Osteoblast (primary cell): ENCODE results near the gene YKT6. TPM values are rescaled to one million over a fixed set of nuclear protein-coding genes. Genes with fewer than 3 reads are reported as not detected.

Experiments used
- DNase-seq: peaks from one replicate; pipeline ENCODE4 v3.0.0; 2011; ENCODE audit warnings: low spot score, mixed read lengths; ENCODE audit not compliant: insufficient read length; ENCODE audit errors: missing footprints
- H2AFZ ChIP-seq: 2 replicates; pipeline ENCODE4 v1.6.0; 2011; ENCODE audit warnings: mild to moderate bottlenecking, low read length
- H3K27ac ChIP-seq: 2 replicates; pipeline ENCODE4 v1.5.1; 2011; ENCODE audit warnings: mild to moderate bottlenecking, low read depth, low read length, moderate library complexity
- H3K27me3 ChIP-seq: 2 replicates; pipeline ENCODE4 v1.6.0; 2012; ENCODE audit warnings: mild to moderate bottlenecking, control low read depth, inconsistent platforms, low read length, moderate library complexity; ENCODE audit not compliant: insufficient read depth
- H3K36me3 ChIP-seq: 2 replicates; pipeline ENCODE4 v1.5.1; 2011; ENCODE audit warnings: mild to moderate bottlenecking, low read length, control low read depth, moderate library complexity; ENCODE audit not compliant: insufficient read depth
- H3K4me1 ChIP-seq: 2 replicates; pipeline ENCODE4 v1.5.1; 2011; ENCODE audit warnings: mild to moderate bottlenecking, low read length, control low read depth, moderate library complexity; ENCODE audit not compliant: insufficient read depth
- H3K4me2 ChIP-seq: 2 replicates; pipeline ENCODE4 v1.6.0; 2011; ENCODE audit warnings: mild to moderate bottlenecking, low read length; ENCODE audit not compliant: insufficient read depth
- H3K4me3 ChIP-seq: fragments of 200-600 bp; sonication (generic); 3 replicates; pipeline ENCODE4 v1.5.1; 2012; ENCODE audit warnings: mild to moderate bottlenecking, low read length, inconsistent platforms; ENCODE audit not compliant: insufficient read depth
- H3K79me2 ChIP-seq: 2 replicates; pipeline ENCODE4 v1.6.0; 2012; ENCODE audit warnings: mild to moderate bottlenecking, low read length, control low read depth, inconsistent platforms; ENCODE audit not compliant: insufficient read depth
- H3K9me3 ChIP-seq: 2 replicates; pipeline ENCODE4 v1.5.1; 2011; ENCODE audit warnings: low read depth, low read length, control low read depth
- H4K20me1 ChIP-seq: 2 replicates; pipeline ENCODE4 v1.6.0; 2012; ENCODE audit warnings: mild to moderate bottlenecking, low read length, control low read depth; ENCODE audit not compliant: insufficient read depth
- CTCF ChIP-seq: IDR thresholded peaks from 2 replicates; pipeline ENCODE4 v1.5.1; 2011; ENCODE audit warnings: mild to moderate bottlenecking, low read depth, low read length, moderate library complexity; ENCODE audit errors: extremely low read depth
- total RNA-seq: library from RNA; depleted of rRNA; stranded (reverse); fragments of >200 nt; gene quantifications from 2 replicates; pipeline ENCODE4 v1.2.3, GENCODE V29; 2012

YKT6 gene
- total RNA-seq, 1 donor, result 90.1 TPM

GRCh38 chr7:44237696-44238095 is 36.9 kb downstream of the YKT6 start:
- H3K79me2 ChIP-seq, result no peaks in the 10 kb centered on the region
- no peak for TF ChIP-seq CTCF

GRCh38 chr7:44238116-44238695 is 37.4 kb downstream of the YKT6 start:
- no peaks in the 10 kb centered on the region for H3K4me1 ChIP-seq
- H3K4me2 ChIP-seq, result no peak overlapping the region
- no peak for DNase-seq
- H3K4me3 ChIP-seq, result no peak overlapping the region
- H4K20me1 ChIP-seq, result no peaks in the 10 kb centered on the region
- H3K9me3 ChIP-seq, result no peaks in the 10 kb centered on the region
- no peaks in the 10 kb centered on the region for H3K27me3 ChIP-seq
- TF ChIP-seq CTCF, result no peak
- no peak overlapping the region for H3K27ac ChIP-seq
- no peaks in the 10 kb centered on the region for H3K36me3 ChIP-seq
- H2AFZ ChIP-seq, result no peak overlapping the region
- H3K79me2 ChIP-seq, result no peaks in the 10 kb centered on the region

More at GRCh38 chr7:44237696-44238095, 36.9 kb downstream of the YKT6 start:
- Histone ChIP-seq H3K4me2 (no peak overlapping the region), H3K36me3 (no peaks in the 10 kb centered on the region), H3K27me3 (no peaks in the 10 kb centered on the region), H3K4me1 (no peaks in the 10 kb centered on the region), H3K4me3 (no peak overlapping the region), H3K9me3 (no peaks in the 10 kb centered on the region), H4K20me1 (no peaks in the 10 kb centered on the region), H2AFZ (no peak overlapping the region), H3K27ac (no peak overlapping the region)
- DNase-seq, result no peak

GRCh38 chr7:44239361-44239760 is 38.6 kb downstream of the YKT6 start:
- Histone ChIP-seq H3K79me2 (no peaks in the 10 kb centered on the region), H3K4me2 (no peak overlapping the region), H2AFZ (no peak overlapping the region), H3K27ac (no peak overlapping the region), H3K4me3 (no peak overlapping the region), H3K4me1 (no peaks in the 10 kb centered on the region), H3K9me3 (no peaks in the 10 kb centered on the region), H4K20me1 (no peaks in the 10 kb centered on the region), H3K36me3 (no peaks in the 10 kb centered on the region), H3K27me3 (no peaks in the 10 kb centered on the region)
- TF ChIP-seq CTCF, result no peak
- DNase-seq, result no peak

GRCh38 chr7:44240376-44240775 is 39.6 kb downstream of the YKT6 start:
- Histone ChIP-seq H3K4me1 (no peaks in the 10 kb centered on the region), H3K4me3 (no peak overlapping the region), H3K79me2 (no peaks in the 10 kb centered on the region), H3K9me3 (no peaks in the 10 kb centered on the region), H3K27ac (no peak overlapping the region), H2AFZ (no peak overlapping the region), H4K20me1 (no peaks in the 10 kb centered on the region), H3K27me3 (no peaks in the 10 kb centered on the region), H3K4me2 (no peak overlapping the region), H3K36me3 (no peaks in the 10 kb centered on the region)
- peak; percentile 90 for DNase-seq
- TF ChIP-seq CTCF, result no peak
